Neural crest cell (in vitro differentiated cells): ENCODE data around the gene B9D2. TPM values are rescaled to one million over a fixed set of nuclear protein-coding genes. Genes with fewer than 3 reads are reported as not detected.
A peak's percentile ranks its signal among the peaks of the same experiment; 100 is the strongest.

Source experiments
- DNase-seq: peaks from one replicate; pipeline ENCODE4 v3.0.0; 2021; ENCODE audit warnings: low read depth, mixed read lengths, low spot score
- H3K27ac Mint-ChIP-seq: one replicate; pipeline ENCODE4 v1.8.0; 2021; ENCODE audit warnings: mild to moderate bottlenecking, mixed read lengths; ENCODE audit not compliant: unreplicated experiment
- H3K27me3 Mint-ChIP-seq: 2 replicates; pipeline ENCODE4 v1.8.0; 2021; ENCODE audit warnings: low read depth, mild to moderate bottlenecking, mixed read lengths
- H3K36me3 Mint-ChIP-seq: 2 replicates; pipeline ENCODE4 v1.8.0; 2021; ENCODE audit warnings: low read depth, mild to moderate bottlenecking, mixed read lengths
- H3K4me1 Mint-ChIP-seq: 2 replicates; pipeline ENCODE4 v1.8.0; 2021; ENCODE audit warnings: mixed read lengths
- H3K4me3 Mint-ChIP-seq: one replicate; pipeline ENCODE4 v1.8.0; 2021; ENCODE audit warnings: mild to moderate bottlenecking, mixed read lengths
- H3K9me3 Mint-ChIP-seq: 2 replicates; pipeline ENCODE4 v1.8.0; 2021; ENCODE audit warnings: mixed read lengths
- total RNA-seq: library from RNA; stranded (reverse); gene quantifications from 2 replicates; pipeline ENCODE4 v1.2.1, GENCODE V29; 2021
- TF ChIP-seq, protein P1 (sequence below): fragments of 200-600 bp; sonication (generic); conservative IDR thresholded peaks from 2 replicates; pipeline ENCODE4 v1.5.0; 2021; ENCODE audit warnings: antibody characterized with exemption, mild to moderate bottlenecking

B9D2 gene
- total RNA-seq, 1 donor from 2014 or later = 13.8 TPM

DNA sequence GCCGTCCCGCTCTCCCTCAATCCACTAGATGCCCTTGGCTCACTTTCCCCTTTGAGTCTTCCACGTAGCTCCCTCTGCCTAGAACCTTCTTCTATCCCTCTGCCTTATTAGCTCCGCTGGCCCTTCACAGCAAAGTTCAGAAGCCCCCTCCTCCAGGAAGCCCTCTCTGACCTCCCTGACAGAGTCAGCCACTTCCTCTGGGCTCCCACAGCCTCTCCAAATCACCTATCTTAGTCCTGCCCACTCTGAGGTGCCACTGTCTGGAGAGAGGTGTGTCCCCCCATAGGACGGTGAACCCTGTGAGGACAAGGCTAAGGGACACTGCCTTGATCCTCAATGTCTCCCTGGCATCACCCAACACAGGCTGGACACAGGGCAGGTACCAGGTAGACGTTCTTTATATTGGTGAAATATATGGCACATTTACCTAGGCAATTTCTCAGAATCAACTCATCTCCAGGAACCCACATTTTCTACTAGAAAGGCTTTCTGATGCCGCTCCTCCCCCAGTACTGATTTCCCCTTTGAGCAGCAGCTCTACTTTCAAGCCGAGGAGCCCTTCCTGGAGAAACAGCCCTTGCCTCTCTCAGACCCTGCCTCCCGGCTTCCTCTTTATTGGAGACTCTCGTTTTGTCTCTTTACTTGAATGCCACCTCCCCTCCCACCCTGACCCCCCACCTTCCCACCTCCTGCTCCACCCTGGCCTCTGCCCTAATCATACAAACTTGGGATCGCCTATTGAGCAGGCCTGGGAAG is 6.8 kb downstream of the B9D2 start:
- no peak for DNase-seq
- TF ChIP-seq, protein P1, sequence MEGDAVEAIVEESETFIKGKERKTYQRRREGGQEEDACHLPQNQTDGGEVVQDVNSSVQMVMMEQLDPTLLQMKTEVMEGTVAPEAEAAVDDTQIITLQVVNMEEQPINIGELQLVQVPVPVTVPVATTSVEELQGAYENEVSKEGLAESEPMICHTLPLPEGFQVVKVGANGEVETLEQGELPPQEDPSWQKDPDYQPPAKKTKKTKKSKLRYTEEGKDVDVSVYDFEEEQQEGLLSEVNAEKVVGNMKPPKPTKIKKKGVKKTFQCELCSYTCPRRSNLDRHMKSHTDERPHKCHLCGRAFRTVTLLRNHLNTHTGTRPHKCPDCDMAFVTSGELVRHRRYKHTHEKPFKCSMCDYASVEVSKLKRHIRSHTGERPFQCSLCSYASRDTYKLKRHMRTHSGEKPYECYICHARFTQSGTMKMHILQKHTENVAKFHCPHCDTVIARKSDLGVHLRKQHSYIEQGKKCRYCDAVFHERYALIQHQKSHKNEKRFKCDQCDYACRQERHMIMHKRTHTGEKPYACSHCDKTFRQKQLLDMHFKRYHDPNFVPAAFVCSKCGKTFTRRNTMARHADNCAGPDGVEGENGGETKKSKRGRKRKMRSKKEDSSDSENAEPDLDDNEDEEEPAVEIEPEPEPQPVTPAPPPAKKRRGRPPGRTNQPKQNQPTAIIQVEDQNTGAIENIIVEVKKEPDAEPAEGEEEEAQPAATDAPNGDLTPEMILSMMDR = no peak
- H3K4me3 Mint-ChIP-seq = peak overlapping the region; percentile 74
- no peaks in the 10 kb centered on the region for H3K9me3 Mint-ChIP-seq
- H3K36me3 Mint-ChIP-seq = peaks cover 3% of the 10 kb centered on the region
- H3K27me3 Mint-ChIP-seq = peaks cover 25% of the 10 kb centered on the region
- peaks cover 17% of the 10 kb centered on the region for H3K4me1 Mint-ChIP-seq
- H3K27ac Mint-ChIP-seq = no peak overlapping the region

DNA sequence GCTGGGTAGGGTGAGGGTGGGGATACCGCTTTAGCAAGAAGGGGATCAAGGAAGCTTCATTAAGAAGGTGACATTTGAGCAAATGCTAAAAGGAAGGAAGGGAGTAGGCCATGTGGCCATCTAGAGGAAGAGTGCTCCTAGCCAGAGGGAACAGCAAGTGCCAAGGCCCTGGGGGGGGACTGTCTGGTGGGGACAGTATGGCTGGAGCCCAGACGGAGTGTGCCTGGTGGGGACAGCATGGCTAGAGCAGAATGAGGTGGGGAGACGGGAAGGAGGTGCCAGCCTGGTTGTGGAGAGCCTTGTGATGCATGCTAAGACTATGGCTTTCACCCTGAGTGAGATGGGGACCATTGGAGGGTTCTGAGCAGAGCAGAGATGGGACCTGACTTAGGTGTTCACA is 8.1 kb downstream of the B9D2 start:
- Mint-ChIP-seq H3K9me3 (no peaks in the 10 kb centered on the region), H3K36me3 (peaks cover 3% of the 10 kb centered on the region), H3K27ac (no peak overlapping the region), H3K27me3 (peaks cover 38% of the 10 kb centered on the region), H3K4me1 (peaks cover 27% of the 10 kb centered on the region), H3K4me3 (peak overlapping the region; percentile 66)
- TF ChIP-seq, protein P1 = no peak
- DNase-seq = no peak

DNA sequence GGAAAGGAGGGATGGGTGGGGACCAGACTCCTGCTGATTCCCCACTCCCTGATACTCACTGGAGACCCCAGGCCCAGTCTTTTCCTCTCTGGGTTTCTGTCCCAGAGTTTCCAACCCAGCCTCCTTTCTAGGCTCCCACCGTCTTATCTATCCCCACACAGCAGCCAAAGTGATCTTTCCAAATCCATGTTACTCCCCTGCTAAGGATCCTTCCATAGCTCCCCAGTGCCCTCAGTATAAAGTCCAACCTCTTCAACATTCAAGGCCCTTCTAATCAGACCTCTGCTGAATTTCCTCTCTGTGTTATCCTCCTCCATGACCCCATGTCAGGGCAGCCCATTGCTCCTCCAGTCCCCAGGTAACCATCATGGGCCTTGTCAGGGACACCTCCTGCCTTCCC is 8.9 kb downstream of the B9D2 start:
- no peak for DNase-seq
- Mint-ChIP-seq H3K36me3 (peaks cover 3% of the 10 kb centered on the region), H3K9me3 (no peaks in the 10 kb centered on the region), H3K4me3 (peak overlapping the region; percentile 66), H3K27me3 (peaks cover 46% of the 10 kb centered on the region), H3K4me1 (peaks cover 30% of the 10 kb centered on the region), H3K27ac (no peak overlapping the region)
- TF ChIP-seq, protein P1 = no peak

DNA sequence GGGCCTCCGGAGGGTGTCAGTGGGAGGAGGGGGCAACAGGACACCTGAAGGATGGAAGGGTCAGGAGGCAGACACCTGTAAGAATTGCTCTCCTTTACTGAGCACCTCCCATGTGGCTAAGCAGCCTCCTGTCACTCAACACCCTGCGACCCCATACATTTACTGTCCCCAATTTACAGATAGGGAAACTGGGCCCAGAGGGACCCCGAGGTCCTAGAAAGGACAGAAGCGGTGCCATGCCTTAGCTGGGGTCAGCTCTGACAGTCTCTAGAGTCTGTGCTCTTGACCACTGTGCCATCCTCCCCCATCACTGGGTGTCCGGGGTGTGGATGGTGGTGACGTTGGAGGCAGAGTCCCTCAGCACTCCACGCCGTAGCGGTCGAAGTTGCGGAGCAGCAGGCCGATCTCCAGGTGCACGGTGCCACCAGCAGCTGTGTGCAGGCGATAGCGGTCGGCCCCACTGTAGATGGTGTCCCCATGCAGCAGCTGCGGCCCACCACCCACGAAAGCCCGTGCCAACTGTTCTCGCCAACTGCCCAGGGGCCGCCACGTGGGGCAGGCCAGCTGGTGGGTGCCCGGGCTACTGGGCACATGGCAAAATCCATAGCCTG is 9.5 kb downstream of the B9D2 start:
- Mint-ChIP-seq H3K9me3 (no peaks in the 10 kb centered on the region), H3K27me3 (peaks cover 52% of the 10 kb centered on the region), H3K4me1 (peaks cover 30% of the 10 kb centered on the region), H3K36me3 (peaks cover 3% of the 10 kb centered on the region), H3K27ac (no peak overlapping the region), H3K4me3 (peak overlapping the region; percentile 83)
- TF ChIP-seq, protein P1 = peak; percentile 5
- DNase-seq = no peak

DNA sequence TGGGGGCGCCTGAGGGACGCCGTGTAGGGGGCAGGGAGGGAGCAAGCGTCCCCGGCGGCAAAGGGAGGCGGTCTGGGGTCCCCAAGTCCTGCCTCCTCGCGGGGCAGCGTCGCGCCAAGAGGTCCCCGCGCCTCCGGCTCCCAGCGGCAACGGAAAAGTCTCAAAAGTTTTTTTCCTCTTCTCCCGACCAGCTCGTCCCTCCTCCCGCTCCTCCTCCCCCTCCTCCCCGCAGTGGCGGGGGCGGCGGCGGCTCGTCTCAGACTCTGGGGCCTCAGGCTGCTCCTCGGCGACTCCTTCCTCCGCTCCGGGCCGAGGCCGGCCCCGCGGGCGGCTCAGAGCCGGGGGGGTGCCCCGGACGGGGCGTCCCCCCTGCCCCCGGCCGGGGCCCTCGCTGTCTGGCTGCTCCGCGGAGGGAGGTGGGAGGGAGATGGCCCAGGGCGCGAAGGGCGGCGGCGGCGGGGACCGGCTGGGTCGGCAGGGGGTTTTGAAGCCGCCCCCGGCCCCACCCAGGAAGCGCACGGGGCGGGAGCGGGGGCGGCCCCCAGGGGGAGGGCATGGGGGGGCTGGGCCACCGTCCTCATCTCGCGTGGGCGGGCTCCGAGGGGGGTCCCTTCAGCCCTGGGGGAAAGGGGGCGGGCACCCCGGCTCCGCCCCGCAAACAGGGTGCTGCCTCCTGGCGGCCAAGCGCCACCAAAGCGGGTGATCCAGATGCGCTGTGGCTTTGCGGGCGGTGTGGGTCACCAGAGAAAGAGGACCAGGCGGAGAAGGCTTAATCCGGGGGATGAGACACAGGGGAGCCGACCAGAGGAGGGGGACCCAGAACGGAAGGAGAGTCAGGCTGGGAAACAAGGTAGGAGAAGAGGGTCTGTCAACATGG is 10.2 kb downstream of the B9D2 start, which contains the start of gene TGFB1:
TSS of gene TGFB1 (minus strand) at position 457 of the 877 bp plus-strand sequence. CDS start 878 bp downstream, outside the sequence.
- peaks cover 3% of the 10 kb centered on the region for H3K36me3 Mint-ChIP-seq
- H3K9me3 Mint-ChIP-seq = no peaks in the 10 kb centered on the region
- H3K4me3 Mint-ChIP-seq = peak within 1 kb of the TSS; percentile 93
- peaks cover 30% of the 10 kb centered on the region for H3K4me1 Mint-ChIP-seq
- peaks cover 57% of the 10 kb centered on the region for H3K27me3 Mint-ChIP-seq
- peak; percentile 67 for DNase-seq
- no peak within 1 kb of the TSS for H3K27ac Mint-ChIP-seq
- TF ChIP-seq, protein P1 = peak; percentile 89
